WTC11 (cell line): ENCODE measurements around the gene COL10A1. TPM values are rescaled to one million over a fixed set of nuclear protein-coding genes. Genes with fewer than 3 reads are reported as not detected.
"Not testable (repeated sequence)": the region's sequence is repeated elsewhere in the genome, so short reads cannot be mapped to it uniquely, and the experiment has no call there.

Experiments used
- ATAC-seq: fragments of 200-7000 bp; cut with Tn5 transposase; 2 replicates; pipeline ENCODE4 v1.10.0; 2021; ENCODE audit warnings: mild to moderate bottlenecking, moderate library complexity
- CTCF ChIA-PET: fragments of 300-600 bp; sonication (Branson Sonifier 250); formaldehyde crosslinking; loops from one replicate; lab custom pipeline; 2021; ENCODE audit warnings: antibody characterized with exemption; lab: Charles Lee
- POLR2A ChIA-PET: fragments of 350-600 bp; sonication (Branson Sonifier 250); formaldehyde crosslinking; loops from one replicate; lab custom pipeline; 2021; ENCODE audit warnings: antibody characterized with exemption; lab: Charles Lee
- DNase-seq: peaks from one replicate; pipeline ENCODE4 v3.0.0; 2021; ENCODE audit warnings: low spot score
- H3K27ac Mint-ChIP-seq: 2 replicates; pipeline ENCODE4 v1.8.0; 2021; ENCODE audit warnings: mixed read lengths
- H3K27me3 Mint-ChIP-seq: 2 replicates; pipeline ENCODE4 v1.8.0; 2021; ENCODE audit warnings: low read depth, mild to moderate bottlenecking, moderate library complexity, mixed read lengths
- H3K36me3 Mint-ChIP-seq: 2 replicates; pipeline ENCODE4 v1.8.0; 2021; ENCODE audit warnings: mixed read lengths
- H3K4me1 Mint-ChIP-seq: 2 replicates; pipeline ENCODE4 v1.8.0; 2022; ENCODE audit warnings: mixed read lengths
- H3K4me3 Mint-ChIP-seq: 2 replicates; pipeline ENCODE4 v1.8.0; 2021; ENCODE audit warnings: mild to moderate bottlenecking, moderate library complexity, mixed read lengths
- H3K9me3 Mint-ChIP-seq: 2 replicates; pipeline ENCODE4 v1.8.0; 2021; ENCODE audit warnings: mixed read lengths
- CREM ChIP-seq: sonication (generic); formaldehyde crosslinking; IDR thresholded peaks from 2 replicates; pipeline ENCODE4 v1.8.1; 2022; ENCODE audit warnings: mild to moderate bottlenecking, missing genetic modification reagents, moderate library complexity
- GTF2I ChIP-seq: fragments of 250-450 bp; sonication (Bioruptor Pico); conservative IDR thresholded peaks from 2 replicates; pipeline ENCODE4 v1.4.0; 2021; ENCODE audit warnings: mild to moderate bottlenecking
- IRF2 ChIP-seq: sonication (generic); formaldehyde crosslinking; IDR thresholded peaks from 2 replicates; pipeline ENCODE4 v1.8.0; 2022; ENCODE audit warnings: low read depth, missing genetic modification reagents, borderline replicate concordance
- NFYB ChIP-seq: sonication (generic); formaldehyde crosslinking; conservative IDR thresholded peaks from 2 replicates; pipeline ENCODE4 v1.8.0; 2022; ENCODE audit warnings: low read depth, missing genetic modification reagents
- RELA ChIP-seq: sonication (generic); formaldehyde crosslinking; IDR thresholded peaks from 2 replicates; pipeline ENCODE4 v1.8.1; 2022; ENCODE audit warnings: missing genetic modification reagents, mild to moderate bottlenecking, borderline replicate concordance
- RORB ChIP-seq: fragments of 250-450 bp; sonication (Bioruptor Pico); IDR thresholded peaks from 2 replicates; pipeline ENCODE4 v1.9.0; 2021; ENCODE audit warnings: mild to moderate bottlenecking
- SMAD4 ChIP-seq: sonication (generic); formaldehyde crosslinking; IDR thresholded peaks from 2 replicates; pipeline ENCODE4 v1.8.0; 2022; ENCODE audit warnings: mild to moderate bottlenecking, missing genetic modification reagents
- SOX15 ChIP-seq: fragments of 250-450 bp; sonication (Bioruptor Pico); IDR thresholded peaks from 2 replicates; pipeline ENCODE4 v1.9.0; 2021; ENCODE audit warnings: mild to moderate bottlenecking
- total RNA-seq: library from RNA; stranded (reverse); gene quantifications from 3 replicates; pipeline ENCODE4 v1.2.3, GENCODE V29; 2021
- TF ChIP-seq, protein P1 (sequence below): fragments of 200-600 bp; IDR thresholded peaks from 2 replicates; pipeline ENCODE4 v1.8.0; 2022; ENCODE audit warnings: antibody characterized with exemption
- TF ChIP-seq, protein P2 (sequence below): sonication (generic); formaldehyde crosslinking; IDR thresholded peaks from 2 replicates; pipeline ENCODE4 v1.8.1; 2023; ENCODE audit warnings: mild to moderate bottlenecking, missing genetic modification reagents
- TF ChIP-seq, protein P3 (sequence below): sonication (generic); formaldehyde crosslinking; IDR thresholded peaks from 2 replicates; pipeline ENCODE4 v1.8.0; 2023; ENCODE audit warnings: missing genetic modification reagents, mild to moderate bottlenecking, borderline replicate concordance

COL10A1 gene
- total RNA-seq, 1 experiment from 2014 or later, result not detected

DNA sequence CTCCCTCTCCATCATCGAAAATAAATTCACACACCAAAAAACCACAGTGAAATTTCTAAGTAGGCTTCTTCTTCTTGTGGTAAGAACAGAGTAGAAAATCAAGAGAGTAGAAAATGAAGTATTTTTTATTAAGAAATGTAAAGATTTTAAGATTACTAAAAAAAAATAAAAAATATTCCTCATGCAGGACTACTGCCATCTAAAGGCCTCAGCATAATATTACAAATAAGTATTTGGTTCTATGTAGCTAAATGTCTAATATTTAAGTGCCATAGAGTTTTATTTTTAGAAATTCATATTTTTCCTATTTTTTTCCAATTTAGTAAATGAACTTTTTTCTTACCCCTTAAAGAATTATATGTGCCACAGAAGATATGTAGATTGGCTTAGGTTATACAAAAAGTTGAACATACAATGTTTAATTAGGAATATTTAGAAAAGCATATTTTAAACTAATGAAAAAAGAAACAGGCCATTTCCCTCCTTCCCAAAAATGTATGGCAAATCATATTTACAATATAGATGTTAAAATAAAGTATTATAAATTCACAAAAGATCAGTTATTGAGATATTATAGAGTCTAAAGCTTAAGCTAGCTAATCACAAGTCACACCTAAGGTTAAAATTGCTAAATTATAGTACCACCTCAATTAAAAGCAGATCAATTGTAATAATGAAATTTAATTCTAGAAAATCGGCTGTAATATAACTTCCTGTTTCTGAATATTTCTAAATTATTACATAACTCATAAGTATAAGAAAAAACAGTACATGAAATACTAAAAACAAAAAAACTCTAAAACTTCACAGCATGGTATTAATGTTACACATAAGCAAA lies 28.7 kb downstream of the COL10A1 start:
- Mint-ChIP-seq H3K4me1 (peaks cover 40% of the 10 kb centered on the region), H3K27ac (no peak overlapping the region), H3K4me3 (no peak overlapping the region), H3K27me3 (peaks cover 9% of the 10 kb centered on the region), H3K36me3 (peaks cover 19% of the 10 kb centered on the region), H3K9me3 (peaks cover 34% of the 10 kb centered on the region)
- TF ChIP-seq, protein P1, sequence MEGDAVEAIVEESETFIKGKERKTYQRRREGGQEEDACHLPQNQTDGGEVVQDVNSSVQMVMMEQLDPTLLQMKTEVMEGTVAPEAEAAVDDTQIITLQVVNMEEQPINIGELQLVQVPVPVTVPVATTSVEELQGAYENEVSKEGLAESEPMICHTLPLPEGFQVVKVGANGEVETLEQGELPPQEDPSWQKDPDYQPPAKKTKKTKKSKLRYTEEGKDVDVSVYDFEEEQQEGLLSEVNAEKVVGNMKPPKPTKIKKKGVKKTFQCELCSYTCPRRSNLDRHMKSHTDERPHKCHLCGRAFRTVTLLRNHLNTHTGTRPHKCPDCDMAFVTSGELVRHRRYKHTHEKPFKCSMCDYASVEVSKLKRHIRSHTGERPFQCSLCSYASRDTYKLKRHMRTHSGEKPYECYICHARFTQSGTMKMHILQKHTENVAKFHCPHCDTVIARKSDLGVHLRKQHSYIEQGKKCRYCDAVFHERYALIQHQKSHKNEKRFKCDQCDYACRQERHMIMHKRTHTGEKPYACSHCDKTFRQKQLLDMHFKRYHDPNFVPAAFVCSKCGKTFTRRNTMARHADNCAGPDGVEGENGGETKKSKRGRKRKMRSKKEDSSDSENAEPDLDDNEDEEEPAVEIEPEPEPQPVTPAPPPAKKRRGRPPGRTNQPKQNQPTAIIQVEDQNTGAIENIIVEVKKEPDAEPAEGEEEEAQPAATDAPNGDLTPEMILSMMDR, result 0 out of 2 replicates have a peak, but pooled peaks have one; percentile 12
- TF ChIP-seq, protein P2, sequence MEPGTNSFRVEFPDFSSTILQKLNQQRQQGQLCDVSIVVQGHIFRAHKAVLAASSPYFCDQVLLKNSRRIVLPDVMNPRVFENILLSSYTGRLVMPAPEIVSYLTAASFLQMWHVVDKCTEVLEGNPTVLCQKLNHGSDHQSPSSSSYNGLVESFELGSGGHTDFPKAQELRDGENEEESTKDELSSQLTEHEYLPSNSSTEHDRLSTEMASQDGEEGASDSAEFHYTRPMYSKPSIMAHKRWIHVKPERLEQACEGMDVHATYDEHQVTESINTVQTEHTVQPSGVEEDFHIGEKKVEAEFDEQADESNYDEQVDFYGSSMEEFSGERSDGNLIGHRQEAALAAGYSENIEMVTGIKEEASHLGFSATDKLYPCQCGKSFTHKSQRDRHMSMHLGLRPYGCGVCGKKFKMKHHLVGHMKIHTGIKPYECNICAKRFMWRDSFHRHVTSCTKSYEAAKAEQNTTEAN (CRISPR knock-in tag), result no peak
- DNase-seq (no peak), ATAC-seq (no peak)
- ChIA-PET POLR2A (no interaction called here), CTCF (interaction anchor here (0.5 to 1.8 kb wide), 15 partner anchors 9 to 1222 kb away, joined by 3 to 8 read pairs (median 4); no protein-coding TSS in a partner anchor)

DNA sequence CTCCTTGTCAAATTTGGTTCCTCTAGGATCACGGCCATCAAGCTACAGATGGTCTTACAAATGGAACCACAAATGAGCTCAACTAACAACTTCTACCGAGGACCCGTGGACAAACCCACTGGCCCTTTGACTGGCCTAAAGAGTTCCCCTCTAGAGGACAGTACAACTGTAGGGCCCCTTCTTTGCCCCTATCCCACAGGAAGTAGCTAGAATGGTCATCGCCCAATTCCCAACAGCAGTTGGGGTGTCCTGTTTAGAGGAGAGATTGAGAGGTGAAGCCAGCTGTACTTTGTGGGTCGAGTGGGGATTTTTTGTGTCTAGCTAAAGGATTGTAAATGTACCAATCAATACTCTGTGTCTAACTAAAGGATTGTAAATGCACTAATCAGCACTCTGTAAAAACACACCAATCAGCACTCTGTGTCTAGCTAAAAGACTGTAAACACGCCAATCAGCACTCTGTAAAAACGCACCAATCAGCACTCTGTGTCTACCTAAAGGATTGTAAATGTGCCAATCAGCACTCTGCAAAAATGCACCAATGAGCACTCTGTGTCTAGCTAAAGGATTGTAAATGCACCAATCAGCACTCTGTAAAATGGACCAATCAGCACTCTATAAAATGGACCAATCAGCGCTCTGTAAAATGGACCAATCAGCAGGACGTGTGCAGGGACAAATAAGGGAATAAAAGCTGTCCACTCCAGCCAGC lies 29.7 kb downstream of the COL10A1 start:
- H3K36me3 Mint-ChIP-seq, result peaks cover 21% of the 10 kb centered on the region
- peaks cover 31% of the 10 kb centered on the region for H3K4me1 Mint-ChIP-seq
- H3K27me3 Mint-ChIP-seq, ATAC-seq, H3K4me3 Mint-ChIP-seq, H3K27ac Mint-ChIP-seq, DNase-seq, POLR2A ChIA-PET: not testable (repeated sequence)
- CTCF ChIA-PET, result interaction anchor here (1.2 to 1.8 kb wide), 8 partner anchors 10 to 126 kb away, joined by 3 to 8 read pairs (median 6); no protein-coding TSS in a partner anchor
- peaks cover 37% of the 10 kb centered on the region for H3K9me3 Mint-ChIP-seq

DNA sequence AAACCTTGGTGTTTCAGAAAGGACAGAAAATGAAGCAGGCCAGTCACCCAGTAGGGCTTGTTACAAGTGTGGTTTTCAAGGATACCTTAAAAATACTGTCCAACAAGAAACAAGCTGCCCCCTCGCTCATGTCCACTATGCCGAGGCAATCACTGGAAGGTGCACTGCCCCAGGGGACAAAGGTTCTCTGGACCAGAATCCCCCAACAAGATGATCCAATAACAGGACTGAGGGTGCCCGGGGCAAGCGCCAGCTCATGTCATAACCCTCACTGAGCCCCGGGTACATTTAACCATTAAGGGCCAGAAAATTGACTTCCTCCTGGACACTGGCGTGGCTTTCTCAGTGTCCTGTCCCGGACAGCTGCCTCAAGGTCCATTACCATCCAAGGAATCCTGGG lies 31.9 kb downstream of the COL10A1 start:
- CTCF ChIA-PET, result no interaction called here
- no peaks in the 10 kb centered on the region; the same call in 1 of the 2 replicates for H3K27me3 Mint-ChIP-seq
- POLR2A ChIA-PET, result no interaction called here
- ATAC-seq (no peak), DNase-seq (no peak)
- no peak for TF ChIP-seq GTF2I (CRISPR knock-in tag)
- no peak for TF ChIP-seq SMAD4 (CRISPR knock-in tag)
- no peak for TF ChIP-seq NFYB
- TF ChIP-seq, protein P3, sequence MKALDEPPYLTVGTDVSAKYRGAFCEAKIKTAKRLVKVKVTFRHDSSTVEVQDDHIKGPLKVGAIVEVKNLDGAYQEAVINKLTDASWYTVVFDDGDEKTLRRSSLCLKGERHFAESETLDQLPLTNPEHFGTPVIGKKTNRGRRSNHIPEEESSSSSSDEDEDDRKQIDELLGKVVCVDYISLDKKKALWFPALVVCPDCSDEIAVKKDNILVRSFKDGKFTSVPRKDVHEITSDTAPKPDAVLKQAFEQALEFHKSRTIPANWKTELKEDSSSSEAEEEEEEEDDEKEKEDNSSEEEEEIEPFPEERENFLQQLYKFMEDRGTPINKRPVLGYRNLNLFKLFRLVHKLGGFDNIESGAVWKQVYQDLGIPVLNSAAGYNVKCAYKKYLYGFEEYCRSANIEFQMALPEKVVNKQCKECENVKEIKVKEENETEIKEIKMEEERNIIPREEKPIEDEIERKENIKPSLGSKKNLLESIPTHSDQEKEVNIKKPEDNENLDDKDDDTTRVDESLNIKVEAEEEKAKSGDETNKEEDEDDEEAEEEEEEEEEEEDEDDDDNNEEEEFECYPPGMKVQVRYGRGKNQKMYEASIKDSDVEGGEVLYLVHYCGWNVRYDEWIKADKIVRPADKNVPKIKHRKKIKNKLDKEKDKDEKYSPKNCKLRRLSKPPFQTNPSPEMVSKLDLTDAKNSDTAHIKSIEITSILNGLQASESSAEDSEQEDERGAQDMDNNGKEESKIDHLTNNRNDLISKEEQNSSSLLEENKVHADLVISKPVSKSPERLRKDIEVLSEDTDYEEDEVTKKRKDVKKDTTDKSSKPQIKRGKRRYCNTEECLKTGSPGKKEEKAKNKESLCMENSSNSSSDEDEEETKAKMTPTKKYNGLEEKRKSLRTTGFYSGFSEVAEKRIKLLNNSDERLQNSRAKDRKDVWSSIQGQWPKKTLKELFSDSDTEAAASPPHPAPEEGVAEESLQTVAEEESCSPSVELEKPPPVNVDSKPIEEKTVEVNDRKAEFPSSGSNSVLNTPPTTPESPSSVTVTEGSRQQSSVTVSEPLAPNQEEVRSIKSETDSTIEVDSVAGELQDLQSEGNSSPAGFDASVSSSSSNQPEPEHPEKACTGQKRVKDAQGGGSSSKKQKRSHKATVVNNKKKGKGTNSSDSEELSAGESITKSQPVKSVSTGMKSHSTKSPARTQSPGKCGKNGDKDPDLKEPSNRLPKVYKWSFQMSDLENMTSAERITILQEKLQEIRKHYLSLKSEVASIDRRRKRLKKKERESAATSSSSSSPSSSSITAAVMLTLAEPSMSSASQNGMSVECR, result no peak
- TF ChIP-seq RORB (CRISPR knock-in tag), result no peak
- no peak for TF ChIP-seq IRF2
- no peak for TF ChIP-seq CREM
- TF ChIP-seq, protein P2 (CRISPR knock-in tag), result no peak
- no peak for TF ChIP-seq SOX15 (CRISPR knock-in tag)
- TF ChIP-seq RELA (CRISPR knock-in tag), result no peak
- peaks cover 56% of the 10 kb centered on the region for H3K9me3 Mint-ChIP-seq
- H3K4me3 Mint-ChIP-seq, result no peak overlapping the region
- peaks cover 17% of the 10 kb centered on the region for H3K4me1 Mint-ChIP-seq
- H3K36me3 Mint-ChIP-seq, result peaks cover 29% of the 10 kb centered on the region
- H3K27ac Mint-ChIP-seq, result no peak overlapping the region
